K562 treated with DMSO at 1 percent for 4 hours (cell line): Measurements from ENCODE around the gene NT5DC1. TPM values are rescaled to one million over a fixed set of nuclear protein-coding genes. Genes with fewer than 3 reads are reported as not detected.

Experiments
- total RNA-seq: library from RNA; unstranded; fragments of 300-600 nt; gene quantifications from 2 replicates; pipeline ENCODE4 v1.2.3, GENCODE V29; 2022; ENCODE audit not compliant: insufficient read depth

NT5DC1 gene
- 21.5 and 24.5 TPM in 2 replicates for total RNA-seq

DNA sequence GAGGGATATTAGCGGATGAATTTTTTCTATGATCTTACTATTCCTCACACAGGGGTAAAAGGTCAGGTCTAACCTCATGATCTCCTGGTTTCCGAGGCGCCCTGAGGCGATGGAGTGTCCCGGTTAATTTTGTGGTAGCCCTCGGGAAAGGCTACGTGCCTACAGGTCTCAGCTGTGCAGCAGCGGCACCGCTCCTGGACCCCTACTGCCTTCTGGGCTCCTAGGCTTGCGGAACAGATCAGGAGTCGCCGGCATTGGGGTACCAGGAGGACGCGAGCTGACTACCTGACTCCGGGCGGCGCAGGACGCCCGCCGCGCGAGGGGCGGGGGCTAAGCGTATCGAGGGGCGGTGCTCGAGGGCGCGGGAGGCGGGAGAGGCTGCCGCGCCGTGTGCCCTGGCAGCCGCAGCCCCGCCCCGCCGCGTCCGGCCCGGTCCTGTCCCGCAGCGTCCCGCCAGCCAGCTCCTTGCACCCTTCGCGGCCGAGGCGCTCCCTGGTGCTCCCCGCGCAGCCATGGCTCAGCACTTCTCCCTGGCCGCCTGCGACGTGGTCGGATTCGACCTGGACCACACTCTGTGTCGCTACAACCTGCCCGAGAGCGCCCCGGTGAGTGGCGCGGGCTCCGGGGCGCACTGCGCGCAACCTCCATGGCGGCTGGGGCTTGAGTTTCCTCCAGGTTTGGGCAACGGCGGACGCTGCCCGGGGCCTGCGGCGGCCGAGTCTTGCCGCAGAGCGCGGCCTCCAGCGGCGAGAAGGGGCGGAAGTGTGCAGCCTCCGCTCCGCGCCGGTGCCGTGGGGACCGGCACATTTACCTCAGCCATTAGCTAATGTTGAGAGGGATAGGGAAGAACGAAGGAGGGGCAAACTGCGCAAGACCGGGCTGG lies at the start of gene NT5DC1:
NT5DC1 (plus strand) TSS at position 435 of the 883 bp plus-strand sequence; CDS start at position 513, 78 bp downstream.

DNA sequence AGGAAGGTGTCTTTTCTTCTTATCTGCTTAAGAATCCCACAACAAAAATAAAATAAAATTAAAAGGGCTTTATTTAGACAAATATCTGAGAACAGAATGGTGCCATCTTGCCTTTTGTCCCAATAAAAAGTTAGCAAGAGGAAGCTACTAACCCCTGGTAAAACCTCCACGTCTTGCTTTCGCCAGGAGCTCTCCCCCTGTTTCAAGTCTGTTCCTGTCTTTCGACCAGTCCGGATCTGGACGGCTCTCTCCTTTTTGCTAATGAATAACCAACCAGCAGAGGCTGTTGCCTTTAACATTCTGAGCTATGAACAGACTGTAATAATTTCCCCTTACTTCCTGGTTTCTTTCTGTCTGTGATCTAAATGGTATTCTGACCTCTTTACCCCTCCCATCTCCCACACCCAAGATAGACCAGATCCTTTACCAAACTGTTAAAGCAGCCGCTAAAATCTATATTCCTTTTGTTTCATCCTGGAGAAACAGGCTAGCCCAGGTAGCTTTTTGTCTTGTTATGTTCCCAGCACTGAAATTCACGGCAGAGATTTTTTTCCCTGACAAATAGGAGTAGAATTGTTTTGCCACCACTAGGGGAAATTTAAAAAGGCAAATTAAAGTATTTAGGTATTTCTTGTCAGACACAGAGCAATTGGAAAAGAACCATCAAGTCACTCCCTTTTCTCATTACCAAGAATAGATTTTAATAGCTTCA lies 39.9 kb upstream of the NT5DC1 start, which contains the start of gene FRK:
FRK (minus strand) TSS at position 320 of the 712 bp plus-strand sequence. CDS start 580 bp downstream, outside the sequence.

DNA sequence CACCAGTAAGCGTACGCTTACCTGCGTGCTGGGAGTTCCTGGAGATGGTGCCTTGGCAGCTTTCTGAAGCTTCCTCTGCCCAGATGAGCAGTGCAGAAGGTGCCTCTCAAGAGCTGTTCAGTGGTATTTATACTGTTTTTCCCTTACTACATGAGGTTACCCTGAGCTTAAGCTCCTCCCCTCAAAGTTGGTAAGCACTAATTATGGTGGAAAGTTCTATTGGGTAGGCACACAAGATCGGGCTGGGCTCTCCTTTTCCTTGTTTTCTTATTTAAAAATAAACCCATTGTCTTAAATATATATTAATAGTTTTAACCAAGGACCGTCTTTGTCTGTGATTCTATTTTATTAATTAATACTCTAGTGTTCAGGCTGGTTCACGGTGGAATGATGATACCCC lies 25.4 kb downstream of the NT5DC1 start, which contains the start of gene COL10A1:
COL10A1 (minus strand) TSS at position 101 of the 400 bp plus-strand sequence. CDS start 640 bp downstream, outside the sequence.

DNA sequence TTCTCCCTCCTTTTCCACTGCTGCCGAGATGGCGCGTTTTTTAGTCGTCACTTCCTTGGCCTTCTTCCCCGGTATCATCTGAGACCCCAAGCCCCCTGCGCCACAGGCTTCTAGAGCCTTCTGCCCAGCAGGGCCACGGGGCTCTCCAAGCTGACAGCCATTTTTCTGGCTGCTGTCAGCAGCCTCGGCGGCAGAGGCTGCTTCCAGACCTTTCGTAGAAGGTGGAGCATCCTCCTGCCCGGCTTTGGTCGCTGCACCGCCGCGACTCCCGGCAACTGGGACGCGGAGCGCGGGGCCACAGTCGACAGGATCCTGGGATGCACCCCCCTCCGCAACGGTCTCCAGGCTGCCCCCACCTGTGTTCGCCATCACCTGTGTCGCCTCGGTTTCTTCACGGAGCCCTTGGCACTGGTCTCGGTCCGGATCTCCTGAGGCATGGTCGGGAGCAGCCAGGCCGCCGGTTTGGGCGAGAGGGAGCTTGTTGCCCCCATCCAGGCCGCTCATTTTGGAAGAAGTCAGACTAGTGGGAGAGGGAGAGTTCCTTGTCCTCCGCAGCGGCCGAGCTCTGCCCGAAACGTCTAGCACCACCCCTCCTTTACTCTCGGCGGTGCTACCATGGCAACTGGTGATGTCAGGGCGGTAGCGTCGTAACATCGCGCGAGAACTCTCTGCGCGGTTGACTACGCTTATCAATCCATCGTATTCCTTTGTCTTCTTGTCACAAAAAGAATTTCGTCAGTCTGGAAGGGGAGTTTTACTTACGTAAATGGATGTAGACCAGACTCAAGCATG lies 153.0 kb downstream of the NT5DC1 start, which contains the start of gene TSPYL4:
TSPYL4 (minus strand) TSS at position 571 of the 792 bp plus-strand sequence; CDS start at position 504, 67 bp downstream.

DNA sequence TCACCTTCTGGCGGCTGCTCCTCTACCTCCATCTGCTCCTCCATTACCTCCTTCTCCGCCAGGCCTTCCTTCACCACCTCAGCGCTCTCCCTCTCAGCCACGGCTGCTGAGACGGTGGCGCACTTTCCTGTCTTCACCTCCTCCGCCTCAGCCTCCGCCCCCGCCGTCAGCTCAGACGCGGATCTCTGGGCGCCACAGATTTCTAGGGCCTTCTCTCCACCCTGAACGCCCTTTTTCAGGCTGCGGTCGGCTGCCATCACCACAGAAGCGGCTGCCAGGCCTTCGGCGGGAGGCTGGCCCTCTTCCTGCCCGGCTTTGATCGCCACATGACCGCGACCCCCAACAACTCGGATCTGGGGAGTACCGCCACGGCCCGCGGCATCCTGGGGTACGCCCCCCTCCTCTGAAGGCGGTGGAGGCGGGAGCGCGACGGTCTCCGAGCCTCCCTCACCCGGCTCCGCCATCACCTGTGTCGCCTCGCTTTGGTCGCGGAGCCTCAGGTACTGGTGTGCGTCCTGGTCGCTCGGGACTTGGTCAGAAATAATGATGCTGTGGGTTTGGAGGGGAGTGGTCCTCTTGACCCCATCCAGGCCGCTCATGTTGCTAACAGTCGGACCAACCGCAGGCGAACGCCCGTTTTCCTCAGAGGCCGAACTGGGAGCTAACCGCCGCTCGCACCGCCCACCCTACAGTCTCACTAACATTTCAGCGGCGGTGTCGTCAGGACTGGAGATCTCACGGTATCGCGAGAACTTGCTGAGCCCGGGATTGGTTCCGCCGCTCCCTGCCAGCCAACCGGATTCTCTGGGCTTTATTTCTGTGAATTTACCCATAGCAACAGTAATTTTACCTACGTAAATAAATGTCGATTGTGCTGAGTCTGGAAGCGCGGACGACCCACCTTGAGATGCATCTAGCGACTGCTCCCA lies 178.8 kb downstream of the NT5DC1 start, which contains the start of gene TSPYL1:
TSPYL1 (minus strand) TSS at position 699 of the 929 bp plus-strand sequence; CDS start at position 599, 100 bp downstream.

Other genes starting within 250 kb of the NT5DC1 start
- gene FRK, start 40.0 kb upstream of the NT5DC1 start, total RNA-seq = 0.23 and 0.27 TPM in 2 replicates
- gene COL10A1, start 25.3 kb downstream of the NT5DC1 start, total RNA-seq = not detected in 2 replicates
- gene TSPYL4, start 153.2 kb downstream of the NT5DC1 start, total RNA-seq = 6.2 and 7.3 TPM in 2 replicates
- gene TSPYL1, start 179.1 kb downstream of the NT5DC1 start, total RNA-seq = 25.2 and 32.8 TPM in 2 replicates